Measurements from ENCODE around the gene TECPR1. TPM values are rescaled to one million over a fixed set of nuclear protein-coding genes. Genes with fewer than 3 reads are reported as not detected.

Gene TECPR1
- total RNA-seq, 2 experiments from 2014 or later, result 25.6 to 25.7 TPM

DNA sequence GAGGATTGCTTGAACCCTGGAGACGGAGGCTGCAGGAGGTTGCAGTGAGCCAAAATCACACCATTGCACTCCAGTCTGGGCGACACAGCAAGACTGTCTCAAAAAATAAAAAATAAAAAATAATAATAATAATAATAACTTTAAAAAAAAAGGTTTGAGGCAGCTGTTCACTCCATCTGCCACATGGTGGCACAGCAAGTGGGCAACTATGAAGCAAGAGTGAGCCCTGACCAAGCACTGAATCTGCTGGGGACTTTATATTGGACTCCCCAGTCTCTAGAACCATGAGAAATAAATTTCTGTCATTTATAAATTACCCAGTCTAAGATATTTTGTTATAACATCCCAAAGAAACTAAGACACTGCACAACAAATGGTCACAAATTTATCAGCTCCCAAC is 14.8 kb upstream of the TECPR1 start:
- H3K4me3 Mint-ChIP-seq, result no peak overlapping the region
- POLR2A ChIA-PET, result interaction anchor here (0.9 kb wide), 1 partner anchor 13 kb away, joined by 3 read pairs; no protein-coding TSS in a partner anchor
- peaks cover 3% of the 10 kb centered on the region for H3K4me1 Mint-ChIP-seq (ENCODE audit: low read depth)
- CTCF ChIA-PET, result interaction anchor here (1.5 to 1.6 kb wide), 2 partner anchors 9 to 134 kb away, joined by 4 to 5 read pairs; partner anchors contain the start of gene BAIAP2L1
- no peak for DNase-seq
- peaks cover 13% of the 10 kb centered on the region for H3K36me3 Mint-ChIP-seq (ENCODE audit: low read depth)
- H3K27ac Mint-ChIP-seq, result no peak overlapping the region
- ATAC-seq, result peak; percentile 45
- no peaks in the 10 kb centered on the region for H3K27me3 Mint-ChIP-seq
- H3K9me3 Mint-ChIP-seq, result no peaks in the 10 kb centered on the region
- intact Hi-C loops (cut with micrococcal nuclease), result no loop called here
- TF ChIP-seq, protein P1, sequence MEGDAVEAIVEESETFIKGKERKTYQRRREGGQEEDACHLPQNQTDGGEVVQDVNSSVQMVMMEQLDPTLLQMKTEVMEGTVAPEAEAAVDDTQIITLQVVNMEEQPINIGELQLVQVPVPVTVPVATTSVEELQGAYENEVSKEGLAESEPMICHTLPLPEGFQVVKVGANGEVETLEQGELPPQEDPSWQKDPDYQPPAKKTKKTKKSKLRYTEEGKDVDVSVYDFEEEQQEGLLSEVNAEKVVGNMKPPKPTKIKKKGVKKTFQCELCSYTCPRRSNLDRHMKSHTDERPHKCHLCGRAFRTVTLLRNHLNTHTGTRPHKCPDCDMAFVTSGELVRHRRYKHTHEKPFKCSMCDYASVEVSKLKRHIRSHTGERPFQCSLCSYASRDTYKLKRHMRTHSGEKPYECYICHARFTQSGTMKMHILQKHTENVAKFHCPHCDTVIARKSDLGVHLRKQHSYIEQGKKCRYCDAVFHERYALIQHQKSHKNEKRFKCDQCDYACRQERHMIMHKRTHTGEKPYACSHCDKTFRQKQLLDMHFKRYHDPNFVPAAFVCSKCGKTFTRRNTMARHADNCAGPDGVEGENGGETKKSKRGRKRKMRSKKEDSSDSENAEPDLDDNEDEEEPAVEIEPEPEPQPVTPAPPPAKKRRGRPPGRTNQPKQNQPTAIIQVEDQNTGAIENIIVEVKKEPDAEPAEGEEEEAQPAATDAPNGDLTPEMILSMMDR (IDR thresholded peaks at IDR 0.05), result peak; percentile 40

DNA sequence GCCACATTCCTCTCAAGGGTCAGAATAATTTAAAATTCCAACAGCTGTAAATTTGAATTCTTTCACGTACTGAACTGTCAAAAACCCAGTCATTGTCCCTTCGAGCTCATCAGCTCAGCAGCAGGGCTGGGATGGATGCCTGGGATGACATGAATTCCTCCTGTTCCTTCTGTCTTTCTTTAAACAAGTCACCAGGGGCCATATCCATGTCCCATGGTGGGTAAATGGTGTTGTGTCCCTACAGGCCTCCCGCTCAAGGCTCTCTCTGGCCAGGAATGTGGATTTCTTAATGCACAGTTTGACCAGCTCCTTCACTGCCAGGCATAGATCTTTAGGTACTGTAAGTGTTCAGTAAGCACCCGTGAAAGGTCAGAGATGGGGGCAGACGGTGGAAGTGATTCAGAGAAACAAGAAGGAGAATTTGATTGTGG is 13.8 kb upstream of the TECPR1 start:
- intact Hi-C loops (cut with micrococcal nuclease), result no loop called here
- H3K36me3 Mint-ChIP-seq (ENCODE audit: low read depth), result peaks cover 20% of the 10 kb centered on the region
- H3K27ac Mint-ChIP-seq, result no peak overlapping the region
- no peak overlapping the region for H3K4me3 Mint-ChIP-seq
- ChIA-PET POLR2A (interaction anchor here (1.3 kb wide), 1 partner anchor 14 kb away, joined by 3 read pairs; no protein-coding TSS in a partner anchor), CTCF (no interaction called here)
- peaks cover 3% of the 10 kb centered on the region for H3K4me1 Mint-ChIP-seq (ENCODE audit: low read depth)
- TF ChIP-seq, protein P1 (IDR thresholded peaks at IDR 0.05), result no peak
- DNase-seq, result no peak
- no peak for ATAC-seq
- H3K9me3 Mint-ChIP-seq, result no peaks in the 10 kb centered on the region
- no peaks in the 10 kb centered on the region for H3K27me3 Mint-ChIP-seq

DNA sequence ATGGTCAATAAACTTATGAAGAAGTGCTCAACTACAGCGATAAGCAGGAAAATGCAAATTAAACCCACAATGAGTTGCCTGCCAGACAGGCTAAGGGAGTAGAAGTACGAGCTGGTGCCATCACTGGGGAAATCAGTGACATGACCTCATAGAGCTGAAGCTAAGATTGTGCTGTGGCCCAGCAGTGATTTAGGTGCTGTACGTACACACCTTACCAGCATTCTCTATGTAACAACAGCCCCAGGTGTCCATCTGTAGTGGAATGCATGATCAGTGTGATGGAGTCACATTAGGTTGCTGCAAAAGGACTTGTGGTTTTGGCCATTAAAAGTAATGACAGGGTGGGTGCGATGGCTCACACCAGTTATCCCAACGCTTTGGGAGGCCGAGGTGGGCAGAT is 5.7 kb upstream of the TECPR1 start:
- TF ChIP-seq, protein P1 (IDR thresholded peaks at IDR 0.05), result no peak
- Mint-ChIP-seq H3K4me3 (no peak overlapping the region), H3K27me3 (no peaks in the 10 kb centered on the region), H3K4me1 (ENCODE audit: low read depth) (peaks cover 21% of the 10 kb centered on the region), H3K27ac (no peak overlapping the region), H3K36me3 (ENCODE audit: low read depth) (peaks cover 29% of the 10 kb centered on the region), H3K9me3 (no peaks in the 10 kb centered on the region)
- no peak for DNase-seq
- intact Hi-C loops (cut with micrococcal nuclease), result no loop called here
- no peak for ATAC-seq
- CTCF ChIA-PET, result interaction anchor here (1.8 kb wide), 1 partner anchor 9 kb away, joined by 5 read pairs; no protein-coding TSS in a partner anchor
- POLR2A ChIA-PET, result interaction anchor here (0.7 kb wide), 1 partner anchor 10 kb away, joined by 3 read pairs; no protein-coding TSS in a partner anchor

DNA sequence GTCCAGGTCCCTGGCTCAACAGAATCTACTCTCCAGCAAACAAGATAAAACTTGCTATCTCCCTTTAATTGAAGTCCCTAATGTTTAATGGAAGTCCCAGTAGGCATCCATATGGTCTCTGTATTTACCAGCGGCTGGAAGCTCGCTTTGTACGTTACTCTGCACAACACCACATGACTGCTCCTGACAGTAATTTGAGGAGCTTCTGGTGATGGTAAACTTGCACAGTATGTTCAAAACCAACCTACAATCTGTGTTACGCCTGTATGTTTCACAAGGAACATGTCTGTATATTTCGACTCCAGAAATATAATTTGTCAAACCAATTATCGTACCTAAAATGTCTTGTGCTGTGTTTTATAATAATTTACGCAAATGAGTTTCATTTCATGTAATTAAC is 4.4 kb upstream of the TECPR1 start:
- Mint-ChIP-seq H3K4me1 (ENCODE audit: low read depth) (peaks cover 25% of the 10 kb centered on the region), H3K4me3 (no peak overlapping the region), H3K27ac (peak overlapping the region; percentile 46), H3K27me3 (no peaks in the 10 kb centered on the region), H3K9me3 (no peaks in the 10 kb centered on the region), H3K36me3 (ENCODE audit: low read depth) (peaks cover 21% of the 10 kb centered on the region)
- TF ChIP-seq, protein P1 (IDR thresholded peaks at IDR 0.05), result no peak
- DNase-seq, result no peak
- ChIA-PET POLR2A (no interaction called here), CTCF (interaction anchor here (0.7 kb wide), 1 partner anchor 235 kb away, joined by 3 read pairs; no protein-coding TSS in a partner anchor)
- intact Hi-C loops (cut with micrococcal nuclease), result no loop called here
- no peak for ATAC-seq

DNA sequence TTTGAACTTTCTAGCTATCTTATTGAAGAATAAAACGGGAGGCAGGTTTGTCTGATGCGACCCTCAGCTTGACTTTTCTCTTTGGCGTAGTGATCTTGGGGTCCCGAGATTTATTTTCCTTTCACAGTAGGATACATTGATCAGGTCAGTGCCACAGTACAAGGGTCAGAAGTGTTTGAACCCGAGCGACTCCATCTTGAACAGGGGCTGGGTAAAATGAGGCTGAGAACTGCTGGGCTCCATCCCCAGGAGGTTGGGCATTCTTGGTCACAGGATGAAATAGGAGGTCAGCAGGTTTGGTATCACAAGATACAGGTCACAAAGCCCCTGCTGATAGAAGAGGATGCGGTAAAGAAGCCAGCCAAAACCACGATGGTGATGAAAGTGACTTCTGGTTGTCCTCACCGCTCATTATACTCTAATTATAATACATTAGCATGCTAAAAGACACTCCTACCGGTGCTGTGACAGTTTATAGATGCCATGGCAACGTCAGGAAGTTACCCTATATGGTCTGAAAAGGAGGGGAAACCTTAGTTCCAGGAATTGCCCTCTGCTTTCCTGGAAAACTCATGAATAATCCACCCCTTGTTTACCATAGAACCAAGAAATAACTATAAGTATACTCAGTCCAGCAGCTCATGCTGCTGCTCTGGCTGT is 3.0 kb upstream of the TECPR1 start:
- H3K4me1 Mint-ChIP-seq (ENCODE audit: low read depth), result peaks cover 31% of the 10 kb centered on the region
- ATAC-seq, result peak; percentile 2

More for the DNA sequence above, 3.0 kb upstream of the TECPR1 start:
- H3K9me3 Mint-ChIP-seq, result no peaks in the 10 kb centered on the region
- DNase-seq, result peak; percentile 49
- intact Hi-C loops (cut with micrococcal nuclease), result no loop called here
- H3K36me3 Mint-ChIP-seq (ENCODE audit: low read depth), result peaks cover 14% of the 10 kb centered on the region
- no peaks in the 10 kb centered on the region for H3K27me3 Mint-ChIP-seq
- ChIA-PET CTCF (interaction anchor here (1.0 kb wide), 1 partner anchor 234 kb away, joined by 3 read pairs; no protein-coding TSS in a partner anchor), POLR2A (no interaction called here)
- no peak overlapping the region for H3K4me3 Mint-ChIP-seq
- TF ChIP-seq, protein P1 (IDR thresholded peaks at IDR 0.05), result no peak
- peak overlapping the region; percentile 60 for H3K27ac Mint-ChIP-seq
